Thymus (tissue), 11 donors: Measurements from ENCODE around the gene KHSRP. TPM values are rescaled to one million over a fixed set of nuclear protein-coding genes. Genes with fewer than 3 reads are reported as not detected.

Experiments used
- DNase-seq, 9 donors: peaks; one replicate each; pipeline ENCODE4 v3.0.0-alpha.2; 2013; ENCODE audit warnings: low spot score in 9 of 9, low read depth in 6 of 9, missing footprints in 1 of 9
- H3K27ac ChIP-seq, 2 donors: one replicate each; pipeline ENCODE4 v1.5.1; 2013; ENCODE audit warnings: control low read depth in 1 of 2, low read depth in 1 of 2, low read length in 1 of 2, mild to moderate bottlenecking in 1 of 2, moderate library complexity in 1 of 2
- H3K27me3 ChIP-seq, 2 donors: one replicate each; pipeline ENCODE4 v1.5.1; 2013; ENCODE audit warnings: low read length in 1 of 2; ENCODE audit not compliant: control insufficient read depth in 2 of 2, insufficient read depth in 1 of 2
- H3K36me3 ChIP-seq, 2 donors: one replicate each; pipeline ENCODE4 v1.5.1; 2013; ENCODE audit warnings: low read length in 1 of 2, mild to moderate bottlenecking in 1 of 2, moderate library complexity in 1 of 2; ENCODE audit not compliant: control insufficient read depth in 2 of 2, insufficient read depth in 2 of 2
- H3K4me1 ChIP-seq, 2 donors: one replicate each; pipeline ENCODE4 v1.5.1; 2013; ENCODE audit warnings: low read length in 2 of 2; ENCODE audit not compliant: control insufficient read depth in 2 of 2, insufficient read depth in 2 of 2
- H3K4me3 ChIP-seq, 2 donors: one replicate each; pipeline ENCODE4 v1.5.1; 2013; ENCODE audit warnings: low read length in 2 of 2, control low read depth in 1 of 2, mild to moderate bottlenecking in 1 of 2
- H3K9me3 ChIP-seq, 2 donors: one replicate each; pipeline ENCODE4 v1.5.1; 2013; ENCODE audit warnings: low read length in 1 of 2, mild to moderate bottlenecking in 1 of 2; ENCODE audit not compliant: control insufficient read depth in 2 of 2, insufficient read depth in 1 of 2
- WGBS: extraction: QIAGEN DNeasy Blood & Tissue Kit; methylation state at CpG from one replicate; pipeline ENCODE4 v1.1.7; 2013; 5-methylcytosine and 5-hydroxymethylcytosine counted together
- polyA plus RNA-seq: library from polyadenylated mRNA; stranded (reverse); fragments of 200-250 nt; gene quantifications from one replicate; pipeline ENCODE4 v1.2.3, GENCODE V29; 2013
- total RNA-seq: library from RNA; stranded (reverse); fragments of 120-200 nt; gene quantifications from one replicate; pipeline ENCODE4 v1.2.4, GENCODE V29; 2013
- donor health status: healthy.

The KHSRP gene
- total and polyA plus RNA-seq, 2 donors, result 49.9 to 93.1 TPM

DNA sequence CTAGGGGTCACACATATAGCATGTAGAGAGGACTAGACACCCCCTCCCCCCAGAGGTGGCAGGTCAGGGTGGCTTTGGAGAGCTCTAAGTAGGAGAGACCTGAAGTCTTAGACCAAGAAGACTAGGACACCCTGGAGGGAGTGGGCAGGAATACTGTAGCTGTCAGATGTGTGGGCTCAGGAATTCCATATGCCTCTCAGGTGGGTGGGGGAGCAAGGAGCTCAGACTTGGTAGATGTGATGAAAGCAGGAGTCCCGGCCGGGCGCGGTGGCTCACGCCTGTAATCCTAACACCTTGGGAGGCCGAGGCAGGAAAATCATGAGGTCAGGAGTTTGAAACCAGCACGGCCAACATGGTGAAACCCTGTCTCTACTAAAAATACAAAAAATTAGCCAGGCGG, 41.1 kb upstream of the KHSRP start:
- peaks cover 8 to 17% of the 10 kb centered on the region in 2 donors for H3K36me3 ChIP-seq
- peaks cover 6 to 38% of the 10 kb centered on the region in 2 donors for H3K27me3 ChIP-seq
- DNase-seq, result no peak
- H3K9me3 ChIP-seq, result peaks cover 0 to 3% of the 10 kb centered on the region in 2 donors
- no peak overlapping the region for H3K4me3 ChIP-seq
- no peak overlapping the region for H3K27ac ChIP-seq
- 96% methylated on average over 8 of the region's 8 CpGs for WGBS
- H3K4me1 ChIP-seq, result peaks cover 0 to 7% of the 10 kb centered on the region in 2 donors

DNA sequence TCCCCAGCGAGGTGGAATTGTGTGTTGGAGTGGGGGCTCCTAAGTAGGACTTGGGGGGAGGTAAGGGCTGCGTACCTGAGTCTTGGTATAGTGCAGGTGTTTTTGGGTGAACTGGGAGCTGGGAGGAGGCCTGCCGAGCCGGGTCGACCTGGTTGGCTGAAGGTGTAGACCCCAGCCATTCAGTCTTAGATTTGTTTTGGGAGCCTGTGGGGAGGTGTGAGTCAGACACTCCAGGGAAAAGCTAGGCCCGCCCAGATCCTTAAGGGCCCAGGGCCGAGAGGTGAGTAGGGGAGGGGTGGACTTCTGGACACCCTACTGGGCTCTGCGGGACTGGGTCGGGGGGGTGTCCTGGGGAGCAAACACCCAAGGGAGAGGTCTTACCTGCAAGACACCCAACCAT, 40.4 kb upstream of the KHSRP start:
- Histone ChIP-seq H3K36me3 (peaks cover 4 to 13% of the 10 kb centered on the region in 2 donors), H3K27me3 (peaks cover 6 to 38% of the 10 kb centered on the region in 2 donors), H3K4me3 (no peak overlapping the region), H3K9me3 (peaks cover 0 to 3% of the 10 kb centered on the region in 2 donors), H3K4me1 (peaks cover 0 to 10% of the 10 kb centered on the region in 2 donors), H3K27ac (no peak overlapping the region)
- no peak for DNase-seq
- 82% methylated on average over 9 of the region's 9 CpGs for WGBS

DNA sequence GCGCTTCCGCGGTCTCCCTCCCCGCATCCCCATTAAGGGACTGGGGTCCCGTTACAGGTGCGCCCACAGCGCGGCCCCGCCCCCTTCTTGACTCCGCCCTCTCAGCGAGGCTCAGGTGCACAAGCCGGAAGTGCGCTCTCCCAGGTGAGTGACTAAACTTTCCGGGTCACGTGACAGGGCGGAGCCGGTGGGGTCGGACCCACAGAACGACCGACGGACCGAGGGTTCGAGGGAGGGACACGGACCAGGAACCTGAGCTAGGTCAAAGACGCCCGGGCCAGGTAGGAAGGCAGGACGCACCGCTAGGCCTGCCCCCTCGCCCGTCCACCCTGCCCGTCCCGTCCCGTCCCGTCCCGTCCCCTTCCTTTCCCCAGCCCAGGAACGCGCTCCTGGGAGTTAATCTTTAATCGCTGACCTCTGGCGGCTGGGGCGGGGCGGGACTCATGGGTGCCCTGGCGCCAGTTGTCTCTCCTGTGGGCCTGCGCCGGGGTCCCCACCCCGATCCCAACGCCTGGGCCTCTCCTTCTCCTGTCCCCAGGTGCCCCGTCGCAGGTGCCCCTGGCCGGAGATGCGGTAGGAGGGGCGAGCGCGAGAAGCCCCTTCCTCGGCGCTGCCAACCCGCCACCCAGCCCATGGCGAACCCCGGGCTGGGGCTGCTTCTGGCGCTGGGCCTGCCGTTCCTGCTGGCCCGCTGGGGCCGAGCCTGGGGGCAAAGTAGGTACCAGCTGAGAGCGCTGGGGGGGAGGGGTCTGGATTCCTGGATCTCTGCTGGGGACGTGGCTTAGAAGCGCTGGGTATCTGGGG, 39.7 kb upstream of the KHSRP start, which contains the start of gene CRB3:
TSS of gene CRB3 (plus strand) at position 202 of the 804 bp plus-strand sequence. CDS start at position 633, 431 bp downstream.
- WGBS, result 16% methylated on average over 65 of the region's 65 CpGs
- Histone ChIP-seq H3K36me3 (peaks cover 0 to 9% of the 10 kb centered on the region in 2 donors), H3K27me3 (peaks cover 6 to 38% of the 10 kb centered on the region in 2 donors), H3K27ac (no peak within 1 kb of the TSS), H3K4me3 (no peak within 1 kb of the TSS), H3K4me1 (peaks cover 0 to 14% of the 10 kb centered on the region in 2 donors), H3K9me3 (peaks cover 0 to 8% of the 10 kb centered on the region in 2 donors)
- no peak for DNase-seq

GRCh38 chr19:6460099-6460884, 35.7 kb upstream of the KHSRP start:
- H3K27me3 ChIP-seq, result peaks cover 6 to 31% of the 10 kb centered on the region in 2 donors
- H3K36me3 ChIP-seq, result peaks cover 3 to 4% of the 10 kb centered on the region in 2 donors
- DNase-seq, result peak; percentile 91 to 99 (median 98)
- peak overlapping the region; percentile 63 to 76 for H3K4me3 ChIP-seq
- peaks cover 0 to 11% of the 10 kb centered on the region in 2 donors for H3K9me3 ChIP-seq
- peaks cover 4 to 22% of the 10 kb centered on the region in 2 donors for H3K4me1 ChIP-seq
- WGBS, result under 1% methylated on average over 57 of the region's 57 CpGs
- H3K27ac ChIP-seq, result peak overlapping the region; percentile 67 to 78

DNA sequence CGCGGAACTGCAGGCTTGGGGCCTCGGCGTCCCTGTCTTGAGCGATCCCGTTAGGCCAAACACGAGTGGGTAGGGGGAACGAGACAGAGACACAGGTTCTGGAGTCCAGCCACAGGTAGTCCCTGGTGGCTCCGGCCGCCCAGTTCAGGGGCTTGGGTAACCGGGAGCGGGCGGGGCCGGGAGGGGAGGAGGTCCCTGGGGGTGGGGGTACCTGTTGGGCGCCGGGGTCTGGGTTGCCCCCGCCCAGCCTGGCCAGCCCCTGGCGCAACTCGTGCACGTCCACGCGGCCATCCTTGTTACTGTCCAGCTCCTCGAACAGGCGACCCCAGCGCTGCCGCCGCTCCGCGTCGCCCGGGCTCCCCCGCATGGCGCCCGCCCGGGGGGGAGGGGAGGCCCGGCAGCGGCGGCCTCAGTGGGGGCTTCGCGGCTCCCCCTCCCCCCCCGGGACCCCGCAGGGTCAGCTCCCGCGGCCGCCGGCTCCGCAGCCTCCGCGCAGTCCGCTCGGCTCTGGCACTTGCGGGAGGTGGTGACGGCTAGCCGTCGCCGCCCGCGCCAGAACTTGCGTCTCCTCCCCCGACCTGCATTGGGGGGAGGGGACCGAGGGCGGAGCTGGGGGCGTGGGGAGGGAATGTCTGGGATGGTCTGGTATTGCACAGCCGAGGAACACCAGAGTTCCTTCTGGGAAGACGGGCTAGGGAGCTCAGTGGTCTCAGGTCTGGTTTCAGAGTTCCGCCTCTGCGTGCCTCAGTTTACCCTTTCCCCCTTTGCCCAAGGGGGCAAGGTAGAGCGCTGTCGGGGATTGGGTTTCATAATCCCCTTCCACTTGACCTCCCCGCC, 34.9 kb upstream of the KHSRP start, which contains the start of gene SLC25A23:
TSS of gene SLC25A23 (minus strand) at position 531 of the 837 bp plus-strand sequence. CDS start at position 367, 164 bp downstream.
- 7% methylated on average over 70 of the region's 70 CpGs for WGBS

GRCh38 chr19:6458695-6459261, 34.2 kb upstream of the KHSRP start:
- H3K36me3 ChIP-seq, result peaks cover 13 to 16% of the 10 kb centered on the region in 2 donors

More for the DNA sequence above, 34.9 kb upstream of the KHSRP start, which contains the start of gene SLC25A23:
- peak within 1 kb of the TSS; percentile 63 to 76 for H3K4me3 ChIP-seq
- H3K27ac ChIP-seq, result peak within 1 kb of the TSS; percentile 67 to 78
- H3K36me3 ChIP-seq, result peaks cover 8 to 9% of the 10 kb centered on the region in 2 donors
- peaks cover 1 to 18% of the 10 kb centered on the region in 2 donors for H3K9me3 ChIP-seq
- H3K4me1 ChIP-seq, result peaks cover 4 to 22% of the 10 kb centered on the region in 2 donors
- peaks cover 5 to 23% of the 10 kb centered on the region in 2 donors for H3K27me3 ChIP-seq
- DNase-seq, result peak in 8 of 9 donors; percentile 29 to 80 (median 58)

DNA sequence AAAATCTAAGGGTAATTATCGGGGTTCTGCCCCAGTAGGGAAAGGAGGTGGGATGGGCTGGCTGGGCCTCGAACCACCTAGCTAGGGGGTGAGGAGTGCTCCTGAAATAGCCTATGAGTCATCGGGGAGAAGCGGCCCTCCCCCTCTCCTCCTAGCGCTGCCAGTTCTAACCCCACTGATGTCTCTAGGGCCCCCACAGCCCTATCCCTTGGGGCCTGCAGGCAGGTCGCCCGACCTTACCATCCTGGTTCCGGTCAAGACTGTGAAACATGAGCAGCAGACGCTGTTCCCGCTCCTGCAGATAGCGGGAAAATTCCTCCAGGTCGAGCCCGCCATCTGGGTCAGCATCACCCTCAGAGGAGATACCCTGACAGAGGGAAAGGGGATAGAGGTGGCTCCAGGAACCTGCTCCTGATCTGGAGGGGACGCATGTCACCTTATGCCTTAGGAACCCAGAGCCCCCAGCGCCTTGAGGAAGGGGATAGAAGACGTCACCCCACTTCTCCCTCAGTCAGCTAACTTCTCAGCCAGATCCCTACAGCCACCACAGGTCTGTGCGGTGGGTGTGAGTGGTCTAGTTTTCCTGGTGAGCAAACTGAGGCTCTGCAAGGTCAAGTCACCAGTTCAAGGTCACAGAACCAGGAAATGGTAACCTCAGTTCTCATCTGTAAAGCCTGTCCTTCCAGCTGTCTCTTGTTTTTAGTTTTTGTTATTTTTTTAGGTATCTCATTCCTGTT, 33.5 kb upstream of the KHSRP start:
- no peak for DNase-seq
- Histone ChIP-seq H3K4me3 (no peak overlapping the region), H3K9me3 (peaks cover 7 to 26% of the 10 kb centered on the region in 2 donors), H3K36me3 (peaks cover 13 to 20% of the 10 kb centered on the region in 2 donors), H3K4me1 (peaks cover 4 to 17% of the 10 kb centered on the region in 2 donors), H3K27ac (no peak overlapping the region), H3K27me3 (peaks cover 0 to 9% of the 10 kb centered on the region in 2 donors)
- 96% methylated on average over 17 of the region's 17 CpGs for WGBS

More at GRCh38 chr19:6458695-6459261, 34.2 kb upstream of the KHSRP start:
- H3K9me3 ChIP-seq, result peaks cover 7 to 22% of the 10 kb centered on the region in 2 donors
- H3K4me1 ChIP-seq, result peaks cover 4 to 18% of the 10 kb centered on the region in 2 donors
- H3K27ac ChIP-seq, result no peak overlapping the region
- no peak for DNase-seq
- WGBS, result 78% methylated on average over 16 of the region's 16 CpGs
- peak overlapping the region; percentile 63 to 76 for H3K4me3 ChIP-seq
- peaks cover 2 to 16% of the 10 kb centered on the region in 2 donors for H3K27me3 ChIP-seq
